ENCODE results near the gene INPP4B.

INPP4B gene

GRCh38 chr4:142706381-142706780 is 139.7 kb downstream of the INPP4B start:
- Histone ChIP-seq H3K4me1 (ENCODE audit: insufficient read depth, low read length, severe bottlenecking) (no peaks in the 10 kb centered on the region), H3K9me2 (ENCODE audit: low read depth, low read length) (no peaks in the 10 kb centered on the region), H3K9ac (ENCODE audit: low read length) (no peak overlapping the region), H3K79me2 (ENCODE audit: insufficient read depth, low read length) (no peaks in the 10 kb centered on the region), H3K9me3 (ENCODE audit: low read length) (no peaks in the 10 kb centered on the region), H3K27ac (ENCODE audit: low read depth, low read length, poor library complexity, severe bottlenecking) (no peak overlapping the region), H3F3A (ENCODE audit: insufficient read depth, low read length) (no peaks in the 10 kb centered on the region), H3K36me3 (ENCODE audit: insufficient read depth, low read length) (no peaks in the 10 kb centered on the region), H3K4me2 (ENCODE audit: low read length) (no peak overlapping the region), H4K20me1 (ENCODE audit: insufficient read depth, low read length) (no peaks in the 10 kb centered on the region), H2AFZ (ENCODE audit: low read length) (no peak overlapping the region), H3K4me3 (ENCODE audit: low read depth, low read length, poor library complexity, severe bottlenecking) (no peak overlapping the region), H3K27me3 (ENCODE audit: insufficient read depth, low read length) (no peaks in the 10 kb centered on the region)
- TF ChIP-seq EZH2 (IDR thresholded peaks at IDR 0.05; ENCODE audit: borderline replicate concordance, low read length): no peak
- TF ChIP-seq, protein P1, sequence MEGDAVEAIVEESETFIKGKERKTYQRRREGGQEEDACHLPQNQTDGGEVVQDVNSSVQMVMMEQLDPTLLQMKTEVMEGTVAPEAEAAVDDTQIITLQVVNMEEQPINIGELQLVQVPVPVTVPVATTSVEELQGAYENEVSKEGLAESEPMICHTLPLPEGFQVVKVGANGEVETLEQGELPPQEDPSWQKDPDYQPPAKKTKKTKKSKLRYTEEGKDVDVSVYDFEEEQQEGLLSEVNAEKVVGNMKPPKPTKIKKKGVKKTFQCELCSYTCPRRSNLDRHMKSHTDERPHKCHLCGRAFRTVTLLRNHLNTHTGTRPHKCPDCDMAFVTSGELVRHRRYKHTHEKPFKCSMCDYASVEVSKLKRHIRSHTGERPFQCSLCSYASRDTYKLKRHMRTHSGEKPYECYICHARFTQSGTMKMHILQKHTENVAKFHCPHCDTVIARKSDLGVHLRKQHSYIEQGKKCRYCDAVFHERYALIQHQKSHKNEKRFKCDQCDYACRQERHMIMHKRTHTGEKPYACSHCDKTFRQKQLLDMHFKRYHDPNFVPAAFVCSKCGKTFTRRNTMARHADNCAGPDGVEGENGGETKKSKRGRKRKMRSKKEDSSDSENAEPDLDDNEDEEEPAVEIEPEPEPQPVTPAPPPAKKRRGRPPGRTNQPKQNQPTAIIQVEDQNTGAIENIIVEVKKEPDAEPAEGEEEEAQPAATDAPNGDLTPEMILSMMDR (IDR thresholded peaks at IDR 0.05; ENCODE audit: low read length): no peak

DNA sequence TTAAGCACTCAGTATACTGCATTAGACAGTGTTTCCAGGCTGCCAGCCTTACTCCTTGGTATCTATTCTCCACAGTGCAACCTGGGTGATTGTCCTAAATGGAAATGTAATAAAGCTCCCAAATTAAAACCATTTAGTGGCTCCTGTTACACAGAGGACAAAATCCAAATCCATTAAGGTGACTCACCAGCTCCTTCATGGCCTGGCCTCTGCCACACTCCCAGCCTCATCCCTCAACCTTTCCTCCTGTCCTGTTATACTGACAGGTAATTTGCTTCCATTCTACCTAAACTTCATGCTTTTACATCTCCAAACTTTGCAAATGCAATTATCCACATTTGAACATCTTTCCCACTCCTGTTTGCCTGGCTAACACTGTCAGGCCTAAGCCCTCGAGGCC is 140.3 kb downstream of the INPP4B start:
- Histone ChIP-seq H3K9me3 (ENCODE audit: low read length) (no peaks in the 10 kb centered on the region), H3K27ac (ENCODE audit: low read depth, low read length, poor library complexity, severe bottlenecking) (no peak overlapping the region), H3K4me1 (ENCODE audit: insufficient read depth, low read length, severe bottlenecking) (no peaks in the 10 kb centered on the region), H3K9ac (ENCODE audit: low read length) (no peak overlapping the region), H3K36me3 (ENCODE audit: insufficient read depth, low read length) (no peaks in the 10 kb centered on the region), H2AFZ (ENCODE audit: low read length) (no peak overlapping the region), H3K79me2 (ENCODE audit: insufficient read depth, low read length) (no peaks in the 10 kb centered on the region), H3K27me3 (ENCODE audit: insufficient read depth, low read length) (no peaks in the 10 kb centered on the region), H3K4me3 (ENCODE audit: low read depth, low read length, poor library complexity, severe bottlenecking) (no peak overlapping the region), H3K9me2 (ENCODE audit: low read depth, low read length) (no peaks in the 10 kb centered on the region), H4K20me1 (ENCODE audit: insufficient read depth, low read length) (no peaks in the 10 kb centered on the region), H3F3A (ENCODE audit: insufficient read depth, low read length) (no peaks in the 10 kb centered on the region), H3K4me2 (ENCODE audit: low read length) (no peak overlapping the region)
- TF ChIP-seq, protein P1 (IDR thresholded peaks at IDR 0.05; ENCODE audit: low read length): no peak

DNA sequence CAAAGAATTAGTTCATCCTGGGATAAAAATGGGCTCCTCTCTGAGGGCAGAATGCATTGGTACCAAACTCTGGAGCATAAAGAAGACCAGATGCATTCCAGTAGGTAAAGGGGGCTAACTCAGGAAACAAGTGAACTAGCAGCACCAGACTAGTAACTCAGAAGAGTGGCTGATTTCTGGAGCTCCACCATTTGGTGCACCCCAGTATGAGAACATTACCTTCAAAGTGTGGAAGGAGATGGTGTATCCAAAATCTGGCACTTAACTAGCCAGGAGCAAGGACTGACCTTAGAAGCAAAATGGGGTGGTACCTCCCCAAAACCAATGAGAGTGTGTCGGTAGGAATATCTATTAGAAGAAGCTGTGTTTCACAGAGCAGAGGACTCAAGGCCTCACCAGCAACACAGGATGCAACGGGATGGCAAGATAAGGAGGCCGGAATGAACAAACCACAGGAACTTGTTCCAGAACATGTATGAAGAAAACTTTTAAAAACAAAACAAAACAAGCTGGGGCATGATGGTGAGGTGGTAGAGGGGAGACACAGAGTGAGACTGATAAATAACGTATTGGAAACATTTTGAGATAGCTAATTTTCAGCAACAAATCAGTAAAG is 142.3 kb downstream of the INPP4B start:
- Histone ChIP-seq H4K20me1 (ENCODE audit: insufficient read depth, low read length) (no peaks in the 10 kb centered on the region), H3K9me3 (ENCODE audit: low read length) (no peaks in the 10 kb centered on the region), H3K36me3 (ENCODE audit: insufficient read depth, low read length) (no peaks in the 10 kb centered on the region), H3F3A (ENCODE audit: insufficient read depth, low read length) (no peaks in the 10 kb centered on the region), H3K4me1 (ENCODE audit: insufficient read depth, low read length, severe bottlenecking) (no peaks in the 10 kb centered on the region), H3K4me2 (ENCODE audit: low read length) (no peak overlapping the region), H3K9ac (ENCODE audit: low read length) (no peak overlapping the region), H3K9me2 (ENCODE audit: low read depth, low read length) (no peaks in the 10 kb centered on the region), H3K27me3 (ENCODE audit: insufficient read depth, low read length) (no peaks in the 10 kb centered on the region), H2AFZ (ENCODE audit: low read length) (no peak overlapping the region), H3K4me3 (ENCODE audit: low read depth, low read length, poor library complexity, severe bottlenecking) (no peak overlapping the region), H3K27ac (ENCODE audit: low read depth, low read length, poor library complexity, severe bottlenecking) (no peak overlapping the region), H3K79me2 (ENCODE audit: insufficient read depth, low read length) (no peaks in the 10 kb centered on the region)
- TF ChIP-seq, protein P1 (IDR thresholded peaks at IDR 0.05; ENCODE audit: low read length): no peak
- TF ChIP-seq EZH2 (IDR thresholded peaks at IDR 0.05; ENCODE audit: borderline replicate concordance, low read length): no peak
